GM12872 (cell line): ENCODE results near the gene OR8K1.

Source experiments
- CTCF ChIP-seq: IDR thresholded peaks from 3 replicates; pipeline ENCODE4 v1.5.1; 2011; ENCODE audit warnings: low read depth, mild to moderate bottlenecking, low read length, moderate library complexity; ENCODE audit not compliant: insufficient read depth

The OR8K1 gene

GRCh38 chr11:56345739-56346138 is at the start of gene OR8K1:
Gene OR8K1 (plus strand): TSS chr11:56346039. CDS start chr11:56346039, 0 bp downstream.
- no peak for TF ChIP-seq CTCF

GRCh38 chr11:56296898-56297297 is 48.9 kb upstream of the OR8K1 start:
- TF ChIP-seq CTCF = no peak

GRCh38 chr11:56307836-56308235 is 38.0 kb upstream of the OR8K1 start:
- no peak for TF ChIP-seq CTCF

GRCh38 chr11:56314844-56315243 is 31.0 kb upstream of the OR8K1 start, which contains the start of gene OR8K3:
Gene OR8K3 (plus strand): TSS chr11:56315144. CDS start chr11:56318307, 3,163 bp downstream.
- TF ChIP-seq CTCF = no peak

GRCh38 chr11:56331861-56332491 is 13.9 kb upstream of the OR8K1 start:
- no peak for TF ChIP-seq CTCF

- TF ChIP-seq CTCF = no peak
Measured at GRCh38 chr11:56333156-56333555, 12.7 kb upstream of the OR8K1 start.

- no peak for TF ChIP-seq CTCF
Measured at GRCh38 chr11:56340289-56340688, 5.5 kb upstream of the OR8K1 start.
